Fibroblast of lung (primary cell): ENCODE measurements around the gene SRRM3.
"Not testable (repeated sequence)": the region's sequence is repeated elsewhere in the genome, so short reads cannot be mapped to it uniquely, and the experiment has no call there.

Experiments used
- CTCF ChIP-seq, 2 donors: IDR thresholded peaks in 1 of 2; conservative IDR thresholded peaks in 1 of 2; 1 replicate in 1 of 2; 2 replicates in 1 of 2; pipeline ENCODE4 v1.5.1; 2011 to 2012; ENCODE audit warnings: low read length in 2 of 2, control low read depth in 1 of 2, inconsistent platforms in 1 of 2, low read depth in 1 of 2, mild to moderate bottlenecking in 1 of 2
- EZH2 ChIP-seq: IDR thresholded peaks from 2 replicates; pipeline ENCODE4 v1.5.1; 2012; ENCODE audit warnings: low read length, control low read depth, mild to moderate bottlenecking; ENCODE audit errors: missing control alignments

GRCh38 chr7:76156992-76157685 is 44.6 kb upstream of the SRRM3 start:
- not testable (repeated sequence) for TF ChIP-seq EZH2; CTCF (conservative IDR thresholded peaks at IDR 0.05 in 1 of 2, IDR thresholded peaks at IDR 0.05 in 1 of 2; ENCODE audit: low read depth in 1 of 2, low read length in 2 of 2)
